ENCODE results near the gene NOL8. TPM values are rescaled to one million over a fixed set of nuclear protein-coding genes. Genes with fewer than 3 reads are reported as not detected.

Gene NOL8
- total RNA-seq (32.4 TPM), polyA plus RNA-seq (ENCODE audit: insufficient read depth, low read depth, low replicate concordance) (10.8 TPM)
- long read RNA-seq, donor 1, result 0 reads
- long read RNA-seq, donor 2, result 0 reads
- long read RNA-seq, donor 3, partial matches to known transcripts, result 6 of 7 reads
- long read RNA-seq, donor 3, other reads (novel, unspliced or antisense), result 0 of 7 reads
- long read RNA-seq, donor 4, result 0 reads
- long read RNA-seq, donor 5, result 0 reads
- long read RNA-seq, donor 6, partial matches to known transcripts, result 0 of 1 reads
- long read RNA-seq, donor 6, other reads (novel, unspliced or antisense), result 0 of 1 reads
- long read RNA-seq, donor 7, partial matches to known transcripts, result 12 of 16 reads
- long read RNA-seq, donor 7, other reads (novel, unspliced or antisense), result 3 of 16 reads
- long read RNA-seq, donor 8, result 0 reads
- long read RNA-seq, donor 9, result 0 reads
- long read RNA-seq, donor 10, partial matches to known transcripts, result 0 of 2 reads
- long read RNA-seq, donor 10, other reads (novel, unspliced or antisense), result 0 of 2 reads

GRCh38 chr9:92325269-92325990, at the start of gene NOL8, which contains the start of gene CENPP:
Gene NOL8, minus strand, starts transcription at chr9:92325350. Its CDS starts 1,189 bp downstream, at chr9:92324161.
Gene CENPP, plus strand, starts transcription at chr9:92325953.
- FAIRE-seq, result no peak

GRCh38 chr9:92373167-92373566, 48.0 kb upstream of the NOL8 start:
- Histone ChIP-seq H3K9ac (ENCODE audit: low read length in 3 of 3) (no peak overlapping the region), H3K27me3 (ENCODE audit: control insufficient read depth, insufficient read depth, low read length) (no peaks in the 10 kb centered on the region), H3K4me1 (ENCODE audit: control insufficient read depth in 2 of 3, insufficient read depth in 2 of 3, low read depth in 1 of 3, low read length in 3 of 3) (no peaks in the 10 kb centered on the region), H3K27ac (ENCODE audit: low read depth in 2 of 2, low read length in 2 of 2) (no peak overlapping the region), H3K36me3 (ENCODE audit: control insufficient read depth in 2 of 3, insufficient read depth in 3 of 3, low read length in 3 of 3) (no peaks in the 10 kb centered on the region), H3K4me3 (ENCODE audit: low read length in 3 of 3) (no peak overlapping the region), H3K9me3 (ENCODE audit: control insufficient read depth in 2 of 3, insufficient read depth in 1 of 3, low read length in 3 of 3) (no peaks in the 10 kb centered on the region)
- intact Hi-C loops (cut with DNase I), result no loop called here
- DNase-seq (no peak), FAIRE-seq (no peak)
- TF ChIP-seq, protein P1, sequence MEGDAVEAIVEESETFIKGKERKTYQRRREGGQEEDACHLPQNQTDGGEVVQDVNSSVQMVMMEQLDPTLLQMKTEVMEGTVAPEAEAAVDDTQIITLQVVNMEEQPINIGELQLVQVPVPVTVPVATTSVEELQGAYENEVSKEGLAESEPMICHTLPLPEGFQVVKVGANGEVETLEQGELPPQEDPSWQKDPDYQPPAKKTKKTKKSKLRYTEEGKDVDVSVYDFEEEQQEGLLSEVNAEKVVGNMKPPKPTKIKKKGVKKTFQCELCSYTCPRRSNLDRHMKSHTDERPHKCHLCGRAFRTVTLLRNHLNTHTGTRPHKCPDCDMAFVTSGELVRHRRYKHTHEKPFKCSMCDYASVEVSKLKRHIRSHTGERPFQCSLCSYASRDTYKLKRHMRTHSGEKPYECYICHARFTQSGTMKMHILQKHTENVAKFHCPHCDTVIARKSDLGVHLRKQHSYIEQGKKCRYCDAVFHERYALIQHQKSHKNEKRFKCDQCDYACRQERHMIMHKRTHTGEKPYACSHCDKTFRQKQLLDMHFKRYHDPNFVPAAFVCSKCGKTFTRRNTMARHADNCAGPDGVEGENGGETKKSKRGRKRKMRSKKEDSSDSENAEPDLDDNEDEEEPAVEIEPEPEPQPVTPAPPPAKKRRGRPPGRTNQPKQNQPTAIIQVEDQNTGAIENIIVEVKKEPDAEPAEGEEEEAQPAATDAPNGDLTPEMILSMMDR (IDR thresholded peaks at IDR 0.05; ENCODE audit: borderline replicate concordance, extremely low read depth, insufficient read depth), result no peak

More at GRCh38 chr9:92325269-92325990, at the start of gene NOL8, which contains the start of gene CENPP:
- no peaks in the 10 kb centered on the region for H3K27me3 ChIP-seq (ENCODE audit: control insufficient read depth, insufficient read depth, low read length)
- peak; percentile 85 to 97 (median 92) for DNase-seq
- peaks cover 0 to 9% (median 6%) of the 10 kb centered on the region in 3 donors for H3K4me1 ChIP-seq (ENCODE audit: control insufficient read depth in 2 of 3, insufficient read depth in 2 of 3, low read depth in 1 of 3, low read length in 3 of 3)
- H3K27ac ChIP-seq (ENCODE audit: low read depth in 2 of 2, low read length in 2 of 2), result peak within 1 kb of the TSS; percentile 98 to 99
- H3K4me3 ChIP-seq (ENCODE audit: low read length in 3 of 3), result peak within 1 kb of the TSS; percentile 79 to 95 (median 94)
- TF ChIP-seq, protein P1 (IDR thresholded peaks at IDR 0.05; ENCODE audit: borderline replicate concordance, extremely low read depth, insufficient read depth), result no peak
- H3K9me3 ChIP-seq (ENCODE audit: control insufficient read depth in 2 of 3, insufficient read depth in 1 of 3, low read length in 3 of 3), result no peaks in the 10 kb centered on the region
- peak within 1 kb of the TSS; percentile 56 to 97 (median 66) for H3K9ac ChIP-seq (ENCODE audit: low read length in 3 of 3)
- intact Hi-C loops (cut with DNase I), result no loop called here
- H3K36me3 ChIP-seq (ENCODE audit: control insufficient read depth in 2 of 3, insufficient read depth in 3 of 3, low read length in 3 of 3), result peaks cover 0 to 9% (median 2%) of the 10 kb centered on the region in 3 donors

DNA sequence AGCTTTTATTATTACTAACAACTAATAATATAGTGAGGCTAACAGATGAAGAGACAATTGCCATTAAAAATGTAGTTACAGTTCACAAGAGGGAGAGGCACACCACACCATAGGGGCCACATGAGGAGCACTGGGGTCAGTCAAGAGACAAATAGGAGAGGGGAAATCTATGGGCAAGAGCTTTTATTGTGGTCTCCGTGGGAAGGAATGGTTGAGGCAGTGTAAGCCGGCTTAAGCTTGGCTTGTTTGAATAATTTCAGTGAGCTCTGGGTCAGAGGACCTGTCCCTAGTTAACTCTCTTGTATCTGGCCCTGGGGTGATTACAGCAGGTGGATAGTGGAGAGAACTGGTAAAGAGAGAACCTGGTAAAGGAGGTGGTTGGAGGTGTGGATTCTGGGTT, 43.9 kb upstream of the NOL8 start:
- TF ChIP-seq, protein P1 (IDR thresholded peaks at IDR 0.05; ENCODE audit: borderline replicate concordance, extremely low read depth, insufficient read depth), result no peak

More for the DNA sequence above, 43.9 kb upstream of the NOL8 start:
- H3K36me3 ChIP-seq (ENCODE audit: control insufficient read depth in 2 of 3, insufficient read depth in 3 of 3, low read length in 3 of 3), result no peaks in the 10 kb centered on the region
- no peaks in the 10 kb centered on the region for H3K27me3 ChIP-seq (ENCODE audit: control insufficient read depth, insufficient read depth, low read length)
- FAIRE-seq, result no peak
- H3K4me1 ChIP-seq (ENCODE audit: control insufficient read depth in 2 of 3, insufficient read depth in 2 of 3, low read depth in 1 of 3, low read length in 3 of 3), result no peaks in the 10 kb centered on the region
- H3K4me3 ChIP-seq (ENCODE audit: low read length in 3 of 3), result no peak overlapping the region
- intact Hi-C loops (cut with DNase I), result no loop called here
- H3K9me3 ChIP-seq (ENCODE audit: control insufficient read depth in 2 of 3, insufficient read depth in 1 of 3, low read length in 3 of 3), result no peaks in the 10 kb centered on the region
- H3K27ac ChIP-seq (ENCODE audit: low read depth in 2 of 2, low read length in 2 of 2), result no peak overlapping the region
- DNase-seq, result no peak
- no peak overlapping the region for H3K9ac ChIP-seq (ENCODE audit: low read length in 3 of 3)

All from kidney (tissue), 22 donors.